HEK293T (cell line): ENCODE data around the gene ZYG11B.

Source experiments
- CTCF ChIA-PET: fragments of 350-600 bp; formaldehyde crosslinking; extraction: SDS; loops from one replicate; lab custom pipeline; 2021; ENCODE audit warnings: antibody characterized with exemption, inconsistent platforms; lab: Yijun Ruan, JAX
- POLR2A ChIA-PET: fragments of 350-600 bp; formaldehyde crosslinking; extraction: SDS; loops from one replicate; lab custom pipeline; 2020; ENCODE audit warnings: antibody characterized with exemption, inconsistent platforms; lab: Yijun Ruan, JAX
- DNase-seq: peaks from one replicate; pipeline ENCODE4 v3.0.0; 2012; ENCODE audit warnings: mixed read lengths; ENCODE audit errors: extremely low spot score
- ARNT ChIP-seq: fragments of 450-650 bp; IDR thresholded peaks from 2 replicates; pipeline ENCODE4 v1.6.1; 2017; ENCODE audit warnings: mild to moderate bottlenecking
- BHLHE40 ChIP-seq: fragments of 450-650 bp; IDR thresholded peaks from 2 replicates; pipeline ENCODE4 v1.6.1; 2016; ENCODE audit warnings: mild to moderate bottlenecking, moderate library complexity, borderline replicate concordance
- CTBP1 ChIP-seq: fragments of 450-650 bp; IDR thresholded peaks from 2 replicates; pipeline ENCODE4 v1.6.1; 2016; ENCODE audit warnings: borderline replicate concordance
- ELF4 ChIP-seq: fragments of 450-650 bp; IDR thresholded peaks from 2 replicates; pipeline ENCODE4 v1.6.1; 2017; ENCODE audit warnings: antibody characterized with exemption
- FOXA1 ChIP-seq: fragments of 450-650 bp; IDR thresholded peaks from 2 replicates; pipeline ENCODE4 v1.6.1; 2016; ENCODE audit warnings: mild to moderate bottlenecking
- FOXK2 ChIP-seq: fragments of 450-650 bp; IDR thresholded peaks from 2 replicates; pipeline ENCODE4 v1.6.1; 2016; ENCODE audit warnings: mild to moderate bottlenecking
- FOXM1 ChIP-seq: fragments of 450-650 bp; IDR thresholded peaks from 2 replicates; pipeline ENCODE4 v1.6.1; 2017; ENCODE audit warnings: mild to moderate bottlenecking, borderline replicate concordance
- HDGF ChIP-seq: fragments of 450-650 bp; IDR thresholded peaks from 2 replicates; pipeline ENCODE4 v1.6.1; 2017; ENCODE audit warnings: antibody characterized with exemption, borderline replicate concordance
- L3MBTL2 ChIP-seq: fragments of 450-650 bp; conservative IDR thresholded peaks from 2 replicates; pipeline ENCODE4 v1.6.1; 2016; ENCODE audit warnings: mild to moderate bottlenecking
- LEF1 ChIP-seq: fragments of 450-650 bp; IDR thresholded peaks from 2 replicates; pipeline ENCODE4 v1.6.1; 2017; ENCODE audit warnings: mild to moderate bottlenecking, borderline replicate concordance
- NFRKB ChIP-seq: fragments of 450-650 bp; IDR thresholded peaks from 2 replicates; pipeline ENCODE4 v1.6.1; 2016; ENCODE audit warnings: mild to moderate bottlenecking, moderate library complexity
- PKNOX1 ChIP-seq: fragments of 450-650 bp; IDR thresholded peaks from 2 replicates; pipeline ENCODE4 v1.6.1; 2016
- SP1 ChIP-seq: fragments of 450-650 bp; IDR thresholded peaks from 2 replicates; pipeline ENCODE4 v1.6.1; 2017
- SUZ12 ChIP-seq: fragments of 450-650 bp; IDR thresholded peaks from 2 replicates; pipeline ENCODE4 v1.6.1; 2016; ENCODE audit warnings: mild to moderate bottlenecking
- TARDBP ChIP-seq: fragments of 450-650 bp; IDR thresholded peaks from 2 replicates; pipeline ENCODE4 v1.6.1; 2016
- ZNF384 ChIP-seq: fragments of 450-650 bp; IDR thresholded peaks from 2 replicates; pipeline ENCODE4 v1.6.1; 2016

The ZYG11B gene

DNA sequence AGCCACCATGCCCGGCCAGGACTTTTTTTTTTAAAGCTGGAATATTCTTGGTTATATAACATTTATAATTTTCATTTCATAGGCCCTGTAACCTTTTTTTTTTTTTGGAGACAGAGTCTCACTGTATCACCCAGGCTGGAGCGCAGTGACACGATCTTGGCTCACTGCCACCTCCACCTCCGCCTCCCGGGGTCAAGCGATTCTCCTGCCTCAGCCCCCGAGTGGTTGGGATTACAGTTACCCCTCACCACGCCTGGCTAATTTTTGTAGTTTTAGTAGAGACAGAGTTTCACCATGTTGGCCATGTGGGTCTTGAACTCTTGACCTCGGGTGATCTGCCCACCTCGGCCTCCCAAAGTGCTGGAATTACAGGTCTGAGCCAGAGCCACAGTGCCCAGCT lies 12.6 kb downstream of the ZYG11B start:
- ChIA-PET POLR2A (interaction anchor here (0.7 to 0.9 kb wide), 2 partner anchors 13 kb away, joined by 3 read pairs; partner anchors contain the start of gene ZYG11B), CTCF (interaction anchor here (0.6 to 1.9 kb wide), 3 partner anchors 10 to 65 kb away, joined by 3 to 5 read pairs (median 4); no protein-coding TSS in a partner anchor)
- no peak for TF ChIP-seq LEF1
- TF ChIP-seq HDGF = no peak
- no peak for TF ChIP-seq ZNF384
- no peak for TF ChIP-seq BHLHE40
- no peak for TF ChIP-seq ELF4
- no peak for TF ChIP-seq NFRKB
- TF ChIP-seq FOXM1 = no peak
- no peak for TF ChIP-seq CTBP1
- TF ChIP-seq ARNT = no peak
- no peak for TF ChIP-seq FOXA1
- TF ChIP-seq SUZ12 = no peak
- no peak for TF ChIP-seq TARDBP
- TF ChIP-seq L3MBTL2 = no peak
- TF ChIP-seq FOXK2 = no peak
- TF ChIP-seq SP1 = no peak
- no peak for TF ChIP-seq PKNOX1
- DNase-seq = no peak

DNA sequence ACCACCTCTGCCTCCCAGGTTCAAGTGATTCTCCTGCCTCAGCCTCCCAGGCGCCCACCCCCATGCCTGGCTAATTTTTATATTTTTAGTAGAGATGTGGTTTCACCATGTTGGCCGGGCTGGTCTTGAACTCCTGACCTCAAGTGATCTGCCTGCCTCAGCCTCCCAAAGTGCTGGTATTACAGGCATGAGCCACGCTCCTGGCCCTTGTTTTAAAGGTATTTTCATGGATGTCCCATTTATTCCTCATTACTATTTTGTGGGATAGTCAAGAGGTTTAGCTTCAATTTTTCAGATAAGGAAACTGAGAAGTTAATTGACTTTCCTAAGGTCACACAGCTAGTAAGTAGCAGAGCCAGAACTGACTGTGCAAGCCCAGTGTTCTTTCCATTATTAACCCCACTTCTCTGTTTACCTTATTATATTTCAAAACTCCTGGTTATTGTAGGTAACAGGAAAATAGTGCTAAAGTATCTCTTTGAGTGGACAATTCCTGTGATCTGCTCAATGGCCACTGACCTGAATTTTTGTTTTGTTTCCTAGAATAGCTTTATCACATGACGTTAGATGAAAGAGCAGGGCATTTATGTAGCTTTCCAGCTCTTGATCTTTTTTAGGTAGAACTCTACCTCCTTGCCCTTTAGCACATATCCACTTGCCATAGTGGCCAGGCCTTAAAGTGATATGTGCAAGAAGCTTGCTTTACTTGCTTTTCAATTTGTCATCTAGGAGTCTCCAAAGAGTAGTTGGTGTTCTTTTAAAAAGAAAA lies 13.6 kb downstream of the ZYG11B start:
- DNase-seq = no peak
- POLR2A ChIA-PET = interaction anchor here (0.6 to 0.7 kb wide), 2 partner anchors 14 to 37 kb away, joined by 3 to 4 read pairs; partner anchors contain the start of gene ZYG11B
- TF ChIP-seq CTBP1 (no peak), BHLHE40 (no peak), FOXM1 (no peak), ELF4 (no peak), TARDBP (no peak), SP1 (no peak), PKNOX1 (no peak), ZNF384 (no peak), SUZ12 (no peak), FOXK2 (no peak), L3MBTL2 (no peak), ARNT (no peak), HDGF (no peak)
- CTCF ChIA-PET = interaction anchor here (1.1 to 1.2 kb wide), 2 partner anchors 11 to 12 kb away, joined by 3 read pairs; no protein-coding TSS in a partner anchor

- ChIA-PET CTCF (no interaction called here), POLR2A (no interaction called here)
These were observed 15.0 kb downstream of the ZYG11B start for GRCh38 chr1:52741259-52741658.

GRCh38 chr1:52746189-52746588 lies 19.9 kb downstream of the ZYG11B start:
- DNase-seq = no peak
- ChIA-PET POLR2A (no interaction called here), CTCF (interaction anchor here (0.6 kb wide), 1 partner anchor 64 kb away, joined by 3 read pairs; no protein-coding TSS in a partner anchor)
- no peak for TF ChIP-seq ZNF384
- no peak for TF ChIP-seq ELF4
- TF ChIP-seq NFRKB = no peak
- no peak for TF ChIP-seq PKNOX1
- TF ChIP-seq ARNT = no peak
- no peak for TF ChIP-seq CTBP1
- TF ChIP-seq FOXA1 = no peak
- TF ChIP-seq L3MBTL2 = no peak
- no peak for TF ChIP-seq HDGF
- no peak for TF ChIP-seq TARDBP
- TF ChIP-seq SUZ12 = no peak
- no peak for TF ChIP-seq FOXM1
- TF ChIP-seq FOXK2 = no peak
- no peak for TF ChIP-seq BHLHE40
- no peak for TF ChIP-seq SP1

More at GRCh38 chr1:52741259-52741658, 15.0 kb downstream of the ZYG11B start:
- DNase-seq = no peak
- TF ChIP-seq L3MBTL2 (no peak), SUZ12 (no peak), ARNT (no peak), FOXM1 (no peak), FOXK2 (no peak)

DNA sequence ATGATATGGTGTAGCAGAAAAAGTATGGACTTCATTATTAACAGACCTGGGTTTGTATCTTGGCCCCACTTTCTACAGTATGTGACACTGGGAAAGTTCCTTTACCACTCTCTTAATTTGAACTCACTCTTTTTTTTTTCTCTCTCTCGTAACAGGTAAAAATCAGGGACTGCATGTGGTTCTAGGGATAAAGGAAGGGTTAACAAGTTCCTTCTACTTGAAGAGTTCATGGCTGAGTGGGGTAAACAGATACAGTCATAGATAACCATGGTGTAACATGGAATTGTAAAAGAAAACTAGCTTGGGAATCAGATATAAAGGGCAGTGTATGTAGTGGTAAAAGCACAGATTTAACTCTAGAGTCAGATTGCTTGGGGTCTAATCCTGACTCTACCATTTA lies 21.2 kb downstream of the ZYG11B start:
- CTCF ChIA-PET = no interaction called here
- no peak for DNase-seq
- POLR2A ChIA-PET = interaction anchor here (1.5 kb wide), 1 partner anchor 44 kb away, joined by 7 read pairs; no protein-coding TSS in a partner anchor
- TF ChIP-seq FOXK2 (no peak), NFRKB (no peak), CTBP1 (no peak), PKNOX1 (no peak), BHLHE40 (no peak), ELF4 (no peak), HDGF (no peak), L3MBTL2 (no peak), ZNF384 (no peak), ARNT (no peak), TARDBP (no peak), LEF1 (no peak), SP1 (no peak), FOXA1 (no peak), FOXM1 (no peak), SUZ12 (no peak)
